Aorta (tissue), 5 donors: Measurements from ENCODE around the gene LYRM1. TPM values are rescaled to one million over a fixed set of nuclear protein-coding genes. Genes with fewer than 3 reads are reported as not detected.
"Not testable (repeated sequence)": the region's sequence is repeated elsewhere in the genome, so short reads cannot be mapped to it uniquely, and the experiment has no call there.

Experiments
- ATAC-seq: fragments of 200-7000 bp; cut with Tn5 transposase; one replicate; pipeline ENCODE4 v1.9.1; 2022; ENCODE audit warnings: moderate library complexity; ENCODE audit not compliant: low FRiP score
- DNase-seq, 2 donors: peaks; one replicate each; pipeline ENCODE4 v3.0.0-alpha.2; 2020
- H3K27ac ChIP-seq, 2 donors: one replicate each; pipeline ENCODE4 v1.5.1; 2013; ENCODE audit warnings: low read length in 2 of 2, mild to moderate bottlenecking in 2 of 2, moderate library complexity in 2 of 2, control low read depth in 1 of 2, inconsistent platforms in 1 of 2, low read depth in 1 of 2
- H3K27me3 ChIP-seq, 2 donors: one replicate each; pipeline ENCODE4 v1.6.1; 2013; ENCODE audit warnings: control low read depth in 1 of 2, low read length in 1 of 2, mild to moderate bottlenecking in 1 of 2, moderate library complexity in 1 of 2; ENCODE audit not compliant: insufficient read depth in 2 of 2, control insufficient read depth in 1 of 2
- H3K36me3 ChIP-seq, 2 donors: one replicate each; pipeline ENCODE4 v1.6.1; 2013; ENCODE audit warnings: control low read depth in 1 of 2, low read length in 1 of 2, mild to moderate bottlenecking in 1 of 2; ENCODE audit not compliant: insufficient read depth in 2 of 2, control insufficient read depth in 1 of 2
- H3K4me1 ChIP-seq, 2 donors: one replicate each; pipeline ENCODE4 v1.6.1; 2013; ENCODE audit warnings: low read length in 2 of 2, control low read depth in 1 of 2, mild to moderate bottlenecking in 1 of 2, moderate library complexity in 1 of 2; ENCODE audit not compliant: insufficient read depth in 2 of 2, control insufficient read depth in 1 of 2
- H3K4me3 ChIP-seq, 2 donors: one replicate each; pipeline ENCODE4 v1.5.1; 2013; ENCODE audit warnings: low read length in 2 of 2, control low read depth in 1 of 2, mild to moderate bottlenecking in 1 of 2
- H3K9me3 ChIP-seq: one replicate; pipeline ENCODE4 v1.6.1; 2013; ENCODE audit warnings: mild to moderate bottlenecking, low read length; ENCODE audit not compliant: control insufficient read depth
- WGBS, 2 donors: extraction: QIAGEN DNeasy Blood & Tissue Kit; methylation state at CpG; one replicate each; pipeline ENCODE4 v1.1.7; 2013; 5-methylcytosine and 5-hydroxymethylcytosine counted together
- intact Hi-C, 2 donors: fragments of 100-400 bp; cut with DNase I; formaldehyde crosslinking; loops; one replicate each; pipeline versions ENCODE4 v1.14.2 to v1.15.0; 2022
- polyA plus RNA-seq, 2 donors: library from polyadenylated mRNA; stranded (reverse); fragments of 200-250 nt; gene quantifications; one replicate each; pipeline ENCODE4 v1.2.3, GENCODE V29; 2013
- total RNA-seq, 2 donors: library from RNA; stranded (reverse); fragmentation: NEBNext Ultra II Directional; extraction: Animal tissue kit (Norgen Biotek cat#: 25700); gene quantifications; one replicate each; pipeline ENCODE4 v1.2.1, GENCODE V29; 2021
- donor health status: healthy with polysubstance abuse.
- donor health status: Bipolar disorder and iron deficiency.
- donor health status: DM: no; HTN: no; CAD: no.
- donor health status: DM: no; HTN: no; CAD: no.
- donor health status: DM: yes; HTN: yes; CAD: no.

The LYRM1 gene
- total and polyA plus RNA-seq, 4 donors, result 18.1 to 44.2 (median 25.8) TPM

- DNase-seq, result no peak
- H3K4me1 ChIP-seq, result peaks cover 0 to 9% of the 10 kb centered on the region in 2 donors
- intact Hi-C loops, result loop anchor here (10.0 kb wide), 3 partner anchors 86 to 446 kb away; no protein-coding TSS in a partner anchor
- H3K27me3 ChIP-seq, result no peaks in the 10 kb centered on the region
- no peak overlapping the region for H3K4me3 ChIP-seq
- 76 to 78% methylated on average over 3 of the region's 3 CpGs for WGBS, 2 donors
- ATAC-seq, result no peak
- peaks cover 0 to 3% of the 10 kb centered on the region in 2 donors for H3K36me3 ChIP-seq
- no peaks in the 10 kb centered on the region for H3K9me3 ChIP-seq
- no peak overlapping the region for H3K27ac ChIP-seq
Measured at GRCh38 chr16:20859229-20859628, 41.3 kb upstream of the LYRM1 start.

- Histone ChIP-seq H3K9me3 (no peaks in the 10 kb centered on the region), H3K27ac (peak overlapping the region in 1 of 2 donors; percentile 4), H3K27me3 (no peaks in the 10 kb centered on the region), H3K36me3 (peaks cover 0 to 3% of the 10 kb centered on the region in 2 donors), H3K4me1 (peaks cover 0 to 9% of the 10 kb centered on the region in 2 donors), H3K4me3 (no peak overlapping the region)
- WGBS, 2 donors, result 25% methylated on average over 4 of the region's 4 CpGs
- intact Hi-C loops, result loop anchor here (10.0 kb wide), 3 partner anchors 85 to 445 kb away; no protein-coding TSS in a partner anchor
- DNase-seq, result no peak
- ATAC-seq, result no peak
Measured at GRCh38 chr16:20859699-20860098, 40.9 kb upstream of the LYRM1 start.

- WGBS, 2 donors, result 65 to 69% methylated on average over 4 of the region's 4 CpGs
- Histone ChIP-seq H3K27me3 (no peaks in the 10 kb centered on the region), H3K27ac (peak overlapping the region in 1 of 2 donors; percentile 11), H3K4me3 (no peak overlapping the region), H3K4me1 (peaks cover 0 to 9% of the 10 kb centered on the region in 2 donors), H3K9me3 (no peaks in the 10 kb centered on the region), H3K36me3 (no peaks in the 10 kb centered on the region)
- ATAC-seq (no peak), DNase-seq (no peak)
- intact Hi-C loops, result no loop called here
Measured at GRCh38 chr16:20860361-20860760, 40.2 kb upstream of the LYRM1 start.

GRCh38 chr16:20860995-20861394 is 39.6 kb upstream of the LYRM1 start:
- intact Hi-C loops, DNase-seq, H3K27me3 ChIP-seq, H3K36me3 ChIP-seq, H3K4me3 ChIP-seq, ATAC-seq, H3K27ac ChIP-seq, H3K4me1 ChIP-seq, H3K9me3 ChIP-seq: not testable (repeated sequence)
- 86 to 88% methylated on average over 3 to 4 of the region's 4 CpGs for WGBS, 2 donors

GRCh38 chr16:20862162-20862960 is 38.2 kb upstream of the LYRM1 start:
- H3K27me3 ChIP-seq, result no peaks in the 10 kb centered on the region
- no peak overlapping the region for H3K27ac ChIP-seq
- no peaks in the 10 kb centered on the region for H3K36me3 ChIP-seq
- no peak overlapping the region for H3K4me3 ChIP-seq
- WGBS, 2 donors, result 91 to 92% methylated on average over 21 of the region's 21 CpGs
- peaks cover 0 to 7% of the 10 kb centered on the region in 2 donors for H3K4me1 ChIP-seq
- no peak for DNase-seq
- no peak for ATAC-seq
- H3K9me3 ChIP-seq, result no peaks in the 10 kb centered on the region
- intact Hi-C loops, result no loop called here

- H3K4me3 ChIP-seq, ATAC-seq, intact Hi-C loops, H3K9me3 ChIP-seq, H3K27me3 ChIP-seq, DNase-seq, H3K36me3 ChIP-seq: not testable (repeated sequence)
- Histone ChIP-seq H3K27ac (peak overlapping the region in 1 of 2 donors; percentile 8), H3K4me1 (peaks cover 3 to 15% of the 10 kb centered on the region in 2 donors)
- 97% methylated on average over 6 of the region's 6 CpGs for WGBS, 2 donors
Measured at GRCh38 chr16:20864376-20864775, 36.2 kb upstream of the LYRM1 start.

GRCh38 chr16:20865420-20866131 is 35.0 kb upstream of the LYRM1 start:
- 44 to 45% methylated on average over 6 of the region's 6 CpGs for WGBS, 2 donors
- intact Hi-C loops, result loop anchor here in 1 of 2 donors (5.0 kb wide), 1 partner anchor 37 kb away; the partner anchor contains the start of genes DCUN1D3 and LYRM1

GRCh38 chr16:20866145-20866772 is 34.3 kb upstream of the LYRM1 start:
- Histone ChIP-seq H3K27me3 (no peaks in the 10 kb centered on the region), H3K9me3 (no peaks in the 10 kb centered on the region), H3K27ac (peak overlapping the region; percentile 12 to 79), H3K36me3 (no peaks in the 10 kb centered on the region), H3K4me1 (peaks cover 9 to 27% of the 10 kb centered on the region in 2 donors), H3K4me3 (no peak overlapping the region)
- ATAC-seq, result peak; percentile 28
- peak; percentile 76 to 82 for DNase-seq
- intact Hi-C loops, result loop anchor here in 1 of 2 donors (5.0 kb wide), 1 partner anchor 36 kb away; the partner anchor contains the start of genes DCUN1D3 and LYRM1
- 38 to 44% methylated on average over 6 of the region's 6 CpGs for WGBS, 2 donors

More at GRCh38 chr16:20865420-20866131, 35.0 kb upstream of the LYRM1 start:
- DNase-seq, result no peak
- H3K4me1 ChIP-seq, result peaks cover 6 to 23% of the 10 kb centered on the region in 2 donors
- H3K4me3 ChIP-seq, result no peak overlapping the region
- no peak for ATAC-seq
- H3K36me3 ChIP-seq, result no peaks in the 10 kb centered on the region
- peak overlapping the region; percentile 88 to 92 for H3K27ac ChIP-seq
- no peaks in the 10 kb centered on the region for H3K27me3 ChIP-seq
- H3K9me3 ChIP-seq, result no peaks in the 10 kb centered on the region
